K562 (cell line): ENCODE data around the gene CLGN. TPM values are rescaled to one million over a fixed set of nuclear protein-coding genes. Genes with fewer than 3 reads are reported as not detected.

ENCODE experiments used
- ATAC-seq: fragments of 200-7000 bp; cut with Tn5 transposase; 3 replicates; pipeline ENCODE4 v1.9.1; 2020; ENCODE audit warnings: moderate library complexity
- BruUV-seq: library from RNA; stranded (reverse); fragments of 400-500 nt; replicated peaks from 2 replicates; lab custom pipeline; 2021; lab: Mats Ljungman, UMichigan
- CTCF ChIA-PET: fragments of 300-600 bp; formaldehyde crosslinking; extraction: SDS; loops from one replicate; lab custom pipeline; 2021; ENCODE audit warnings: low intra/inter-chr PET ratio; lab: Yijun Ruan, JAX
- POLR2A ChIA-PET: fragments of 300-600, 350-650 bp; sonication (Branson Sonifier 250); formaldehyde crosslinking; extraction: SDS; loops from one replicate; lab custom pipeline; 2021; ENCODE audit warnings: antibody characterized with exemption, inconsistent platforms; lab: Yijun Ruan, JAX
- DNase-seq, 4 experiments: peaks; one replicate each; pipeline versions ENCODE4 v3.0.0 to v3.0.0-alpha.2; 2011 to 2018; ENCODE audit warnings: low spot score in 3 of 4, mixed read lengths in 3 of 4; ENCODE audit errors: extremely low read depth in 1 of 4
- FAIRE-seq: peaks from 2 replicates; lab custom pipeline; 2011; peaks lifted over from hg19 to GRCh38; lab: Jason Lieb, UNC
- H2AFZ ChIP-seq: 2 replicates; pipeline ENCODE4 v1.6.0; 2011; ENCODE audit warnings: low read depth, low read length, control low read depth, inconsistent platforms
- H3K27ac ChIP-seq: fragments of 200-600 bp; 3 replicates; pipeline ENCODE4 v1.8.0; 2011; ENCODE audit warnings: low read depth, mild to moderate bottlenecking, control low read depth, inconsistent platforms, low read length, moderate library complexity, mixed read lengths; ENCODE audit errors: extremely low read depth
- H3K27me3 ChIP-seq, 2 experiments: fragments of 300-600 bp in 1 of 2; 2 replicates in 1 of 2; 3 replicates in 1 of 2; pipeline versions ENCODE4 v1.6.0 to v1.8.0; 2011; ENCODE audit warnings: inconsistent platforms in 2 of 2, low read length in 2 of 2, mild to moderate bottlenecking in 1 of 2, mixed read lengths in 1 of 2, moderate library complexity in 1 of 2; ENCODE audit not compliant: control insufficient read depth in 2 of 2, insufficient read depth in 2 of 2
- H3K36me3 ChIP-seq: fragments of 300-600 bp; 3 replicates; pipeline ENCODE4 v1.8.0; 2011; ENCODE audit warnings: mild to moderate bottlenecking, low read length, inconsistent platforms; ENCODE audit not compliant: control insufficient read depth, insufficient read depth
- H3K4me1 ChIP-seq, 2 experiments: fragments of 200-600 bp in 1 of 2; replicated peaks in 1 of 2; 2 replicates in 1 of 2; 3 replicates in 1 of 2; pipeline versions ENCODE4 v1.5.1 to v1.8.0; 2011; ENCODE audit warnings: inconsistent platforms in 2 of 2, low read length in 2 of 2, mild to moderate bottlenecking in 1 of 2, mixed read lengths in 1 of 2, moderate library complexity in 1 of 2; ENCODE audit not compliant: control insufficient read depth in 2 of 2, insufficient read depth in 2 of 2
- H3K4me2 ChIP-seq: 2 replicates; pipeline ENCODE4 v1.6.1; 2011; ENCODE audit warnings: low read length, control low read depth, inconsistent platforms, mixed read lengths; ENCODE audit not compliant: insufficient read depth
- H3K4me3 ChIP-seq: fragments of 200-600 bp; sonication (generic), shearing (Covaris generic); 2 replicates; pipeline ENCODE4 v1.5.1; 2016; ENCODE audit warnings: control low read depth, inconsistent platforms
- H3K79me2 ChIP-seq: fragments of 200-600 bp; 3 replicates; pipeline ENCODE4 v1.8.0; 2011; ENCODE audit warnings: low read length, inconsistent platforms; ENCODE audit not compliant: control insufficient read depth, insufficient read depth
- H3K9ac ChIP-seq, 2 experiments: 2 replicates each; pipeline versions ENCODE4 v1.6.0 to v1.6.1; 2011; ENCODE audit warnings: low read depth in 2 of 2, low read length in 2 of 2, control low read depth in 1 of 2, inconsistent platforms in 1 of 2, mild to moderate bottlenecking in 1 of 2, mixed read lengths in 1 of 2; ENCODE audit not compliant: insufficient read depth in 1 of 2
- H3K9me1 ChIP-seq: one replicate; pipeline ENCODE4 v1.6.0; 2011; ENCODE audit warnings: inconsistent platforms, mild to moderate bottlenecking, low read length, moderate library complexity; ENCODE audit not compliant: control insufficient read depth, insufficient read depth
- H3K9me3 ChIP-seq: replicated peaks from 2 replicates; pipeline ENCODE4 v1.5.1; 2011; ENCODE audit warnings: low read depth, low read length, inconsistent platforms; ENCODE audit not compliant: control insufficient read depth, insufficient read depth
- H4K20me1 ChIP-seq: replicated peaks from 2 replicates; pipeline ENCODE4 v1.6.1; 2011; ENCODE audit warnings: low read length, inconsistent platforms, mixed read lengths; ENCODE audit not compliant: control insufficient read depth, insufficient read depth
- CCNT2 ChIP-seq: IDR thresholded peaks from 2 replicates; pipeline ENCODE4 v1.6.1; 2011; ENCODE audit warnings: borderline replicate concordance, low read depth, mild to moderate bottlenecking, moderate library complexity, mixed read lengths, low read length; ENCODE audit not compliant: insufficient read length; ENCODE audit errors: extremely low read depth
- GATAD2B ChIP-seq: fragments of 450-650 bp; IDR thresholded peaks from 2 replicates; pipeline ENCODE4 v1.6.1; 2017; ENCODE audit warnings: mild to moderate bottlenecking, borderline replicate concordance
- MAZ ChIP-seq, 2 experiments: fragments of 450-650 bp in 1 of 2; sonication (generic) in 1 of 2; formaldehyde crosslinking; IDR thresholded peaks in 1 of 2; conservative IDR thresholded peaks in 1 of 2; 2 replicates each; pipeline versions ENCODE4 v1.4.0 to v1.5.0; 2020; ENCODE audit warnings: mild to moderate bottlenecking in 1 of 2, missing genetic modification reagents in 1 of 2
- MTF1 ChIP-seq: fragments of 250-450 bp; sonication (Bioruptor Pico); IDR thresholded peaks from 2 replicates; pipeline ENCODE4 v1.9.0; 2021; ENCODE audit warnings: moderate library complexity, mild to moderate bottlenecking, inconsistent platforms, borderline replicate concordance
- NCOA1 ChIP-seq: fragments of 450-650 bp; IDR thresholded peaks from 2 replicates; pipeline ENCODE4 v1.6.1; 2016; ENCODE audit warnings: low read depth
- SRSF9 ChIP-seq: fragments of 200-400 bp; formaldehyde crosslinking; IDR thresholded peaks from 2 replicates; pipeline ENCODE4 v1.6.1; 2017; ENCODE audit warnings: low read depth, low read length, borderline replicate concordance
- TEAD2 ChIP-seq: fragments of 450-650 bp; IDR thresholded peaks from 2 replicates; pipeline ENCODE4 v1.6.1; 2016; ENCODE audit warnings: missing genetic modification characterization, control low read depth, missing compliant biosample characterization
- ZBTB8A ChIP-seq: fragments of 450-650 bp; IDR thresholded peaks from 2 replicates; pipeline ENCODE4 v1.6.1; 2018; ENCODE audit warnings: mild to moderate bottlenecking, moderate library complexity; ENCODE audit not compliant: partially characterized antibody
- ZNF174 ChIP-seq: fragments of 250-450 bp; sonication (Bioruptor Pico); IDR thresholded peaks from 2 replicates; pipeline ENCODE4 v1.4.0; 2020; ENCODE audit warnings: mild to moderate bottlenecking
- ZNF668 ChIP-seq: fragments of 250-450 bp; sonication (Bioruptor Pico); IDR thresholded peaks from 2 replicates; pipeline ENCODE4 v1.8.0; 2022; ENCODE audit warnings: mild to moderate bottlenecking, inconsistent platforms
- ZSCAN29 ChIP-seq: fragments of 450-650 bp; IDR thresholded peaks from 2 replicates; pipeline ENCODE4 v1.6.1; 2017
- WGBS: fragments of 100-300 bp; shearing (Covaris generic); methylation state at CpG from one replicate; pipeline ENCODE4 v1.1.6; 2016; ENCODE audit warnings: low coverage, mixed read lengths; ENCODE audit not compliant: insufficient coverage; ENCODE audit errors: missing lambda C conversion rate; 5-methylcytosine and 5-hydroxymethylcytosine counted together
- in situ Hi-C: fragments of 300-500 bp; cut with MboI; formaldehyde crosslinking; loops from 4 replicates; pipeline ENCODE4 v1.15.0; 2018; ENCODE audit warnings: inconsistent platforms, mixed read lengths
- intact Hi-C: fragments of 100-400 bp; cut with micrococcal nuclease; formaldehyde crosslinking; loops from 2 replicates; pipeline ENCODE4 v1.14.2; 2022
- polyA plus RNA-seq, 8 experiments: library from polyadenylated mRNA; depleted of rRNA in 4 of 8; stranded (reverse) in 5 of 8; unstranded in 3 of 8; fragments of >200 nt; fragmentation: Nextera tagmentation in 2 of 8; fragmentation: Illumina TruSeq in 1 of 8; extraction: Ambion mirVana in 2 of 8; extraction: Trizol in 1 of 8; gene quantifications; 2 replicates each; pipeline versions ENCODE4 v1.2.1 to v1.2.3, GENCODE V29; 2011 to 2014; ENCODE audit warnings: inconsistent platforms in 1 of 8, missing spikeins in 1 of 8
- total RNA-seq, 7 experiments: library from RNA; depleted of rRNA in 6 of 7; stranded (reverse); fragments of >200 nt in 6 of 7; fragmentation: Illumina TruSeq in 2 of 7; extraction: Trizol in 2 of 7; gene quantifications; 2 replicates each; pipeline versions ENCODE4 v1.2.1 to v1.2.3, GENCODE V29; 2011 to 2021; ENCODE audit warnings: low replicate concordance in 1 of 7
- TF ChIP-seq, protein P1 (sequence below): IDR thresholded peaks from 2 replicates; pipeline ENCODE4 v1.6.1; 2011; ENCODE audit warnings: borderline replicate concordance, low read depth, mild to moderate bottlenecking, moderate library complexity, low read length; ENCODE audit not compliant: insufficient read depth, poor library complexity, severe bottlenecking

Gene CLGN
- total and polyA plus RNA-seq, 9 of the 15 experiments (the other 6 are each of a cell fraction or from before 2014, with no cell fraction given), result 0.22 to 3.6 (median 2.7) TPM

DNA sequence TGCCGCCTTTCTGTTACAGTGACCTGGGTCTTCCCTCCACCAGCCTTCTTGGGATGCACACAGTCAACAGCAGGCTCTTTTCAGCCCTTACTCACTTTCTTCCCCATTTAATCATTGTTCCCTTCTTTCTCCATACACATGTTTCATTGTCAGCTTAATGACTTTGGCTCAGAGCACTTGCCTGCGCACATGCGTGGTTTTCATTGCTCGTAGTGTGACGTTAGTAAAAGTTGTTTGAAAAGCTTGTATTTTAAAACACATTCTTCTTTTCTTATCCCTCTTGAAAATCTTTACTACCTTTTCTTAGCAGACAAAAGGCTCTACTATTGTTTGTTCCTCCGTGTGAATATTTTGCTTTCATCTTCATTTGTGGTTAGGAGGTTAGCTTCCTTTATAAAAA, 73.7 kb downstream of the CLGN start:
- no peak for FAIRE-seq
- POLR2A ChIA-PET, result no interaction called here

More for the DNA sequence above, 73.7 kb downstream of the CLGN start:
- ATAC-seq (no peak), DNase-seq (no peak)
- Histone ChIP-seq H4K20me1 (no peaks in the 10 kb centered on the region), H3K4me2 (no peak overlapping the region), H3K9me3 (no peaks in the 10 kb centered on the region), H3K4me3 (no peak overlapping the region), H3K36me3 (no peaks in the 10 kb centered on the region), H3K4me1 (no peaks in the 10 kb centered on the region), H3K27ac (no peak overlapping the region), H3K9me1 (no peaks in the 10 kb centered on the region), H3K9ac (no peak overlapping the region), H2AFZ (no peak overlapping the region), H3K27me3 (peaks cover 14 to 17% of the 10 kb centered on the region in 2 experiments; a peak in 4 of 5 replicates), H3K79me2 (no peaks in the 10 kb centered on the region)
- in situ Hi-C loops, result loop anchor here (25.0 kb wide), 1 partner anchor 509 kb away; no protein-coding TSS in a partner anchor
- intact Hi-C loops, result no loop called here
- TF ChIP-seq CCNT2 (no peak), ZBTB8A (no peak), TEAD2 (tag) (no peak), MTF1 (CRISPR knock-in tag) (no peak), ZNF174 (no peak), ZNF668 (CRISPR knock-in tag) (no peak), ZSCAN29 (no peak), MAZ (CRISPR knock-in tag; conservative IDR thresholded peaks at IDR 0.05 in 1 of 2, IDR thresholded peaks at IDR 0.05 in 1 of 2) (no peak), GATAD2B (no peak), SRSF9 (no peak), NCOA1 (no peak)
- TF ChIP-seq, protein P1, sequence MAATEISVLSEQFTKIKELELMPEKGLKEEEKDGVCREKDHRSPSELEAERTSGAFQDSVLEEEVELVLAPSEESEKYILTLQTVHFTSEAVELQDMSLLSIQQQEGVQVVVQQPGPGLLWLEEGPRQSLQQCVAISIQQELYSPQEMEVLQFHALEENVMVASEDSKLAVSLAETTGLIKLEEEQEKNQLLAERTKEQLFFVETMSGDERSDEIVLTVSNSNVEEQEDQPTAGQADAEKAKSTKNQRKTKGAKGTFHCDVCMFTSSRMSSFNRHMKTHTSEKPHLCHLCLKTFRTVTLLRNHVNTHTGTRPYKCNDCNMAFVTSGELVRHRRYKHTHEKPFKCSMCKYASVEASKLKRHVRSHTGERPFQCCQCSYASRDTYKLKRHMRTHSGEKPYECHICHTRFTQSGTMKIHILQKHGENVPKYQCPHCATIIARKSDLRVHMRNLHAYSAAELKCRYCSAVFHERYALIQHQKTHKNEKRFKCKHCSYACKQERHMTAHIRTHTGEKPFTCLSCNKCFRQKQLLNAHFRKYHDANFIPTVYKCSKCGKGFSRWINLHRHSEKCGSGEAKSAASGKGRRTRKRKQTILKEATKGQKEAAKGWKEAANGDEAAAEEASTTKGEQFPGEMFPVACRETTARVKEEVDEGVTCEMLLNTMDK, result no peak
- no TSS peak for BruUV-seq
- CTCF ChIA-PET, result interaction anchor here (0.6 kb wide), 1 partner anchor 26 kb away, joined by 3 read pairs; no protein-coding TSS in a partner anchor
- 27% methylated on average over 6 of the region's 6 CpGs for WGBS
